ENCODE measurements around the gene LSM4.

The LSM4 gene

DNA sequence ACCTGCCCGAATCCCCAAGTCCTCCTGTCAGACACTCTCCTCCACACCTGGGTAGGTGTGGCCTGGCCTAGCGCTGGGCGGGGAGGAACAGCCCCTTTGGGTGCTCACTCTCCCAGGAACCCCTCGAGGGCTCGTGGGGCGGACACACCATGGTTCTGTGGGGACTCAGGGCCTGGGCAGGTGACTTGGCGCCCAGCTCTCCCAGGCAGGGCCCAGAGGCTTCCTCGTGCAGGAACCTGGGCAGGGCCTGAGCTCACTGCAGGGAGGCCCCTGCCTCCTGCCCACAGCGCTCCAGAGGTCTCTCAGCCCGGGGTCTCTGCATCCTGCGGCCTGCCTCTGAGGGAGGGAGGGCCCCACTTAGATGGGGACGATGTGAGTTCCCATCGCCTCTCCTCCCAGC, 11.9 kb downstream of the LSM4 start:
- no peak for DNase-seq

GRCh38 chr19:18310118-18310909, 12.6 kb downstream of the LSM4 start:
- no peak for DNase-seq

DNA sequence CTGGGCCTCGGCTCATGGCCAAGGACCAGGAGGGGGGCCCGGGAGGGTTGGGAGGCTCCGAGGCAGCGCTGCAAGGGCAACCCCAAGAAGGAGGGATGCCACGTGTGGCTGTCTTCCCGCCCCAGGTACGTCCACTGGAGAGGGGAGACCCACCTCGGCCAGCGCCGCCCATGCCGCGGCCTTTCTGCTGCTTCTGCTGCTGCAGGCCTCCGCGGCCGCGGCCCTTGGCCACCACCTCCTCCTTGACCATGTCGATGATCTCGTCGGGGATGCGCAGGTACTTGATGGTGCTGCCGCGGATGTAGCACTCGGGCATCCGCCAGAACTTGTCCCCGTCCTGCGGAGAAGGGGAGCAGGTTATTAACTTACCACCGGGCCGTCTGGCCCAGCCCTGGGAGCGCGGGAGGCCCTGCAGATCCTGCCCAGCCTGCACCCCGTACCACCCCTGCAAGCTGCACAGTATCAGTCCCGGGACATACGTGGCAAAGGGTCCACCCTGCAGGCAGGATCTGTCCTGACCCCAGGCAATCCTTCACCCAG, 13.3 kb downstream of the LSM4 start:
- DNase-seq: no peak

- no peak for DNase-seq
Measured at GRCh38 chr19:18308948-18309325, 13.9 kb downstream of the LSM4 start.

GRCh38 chr19:18308051-18308947, 14.6 kb downstream of the LSM4 start:
- no peak for DNase-seq

- DNase-seq: no peak
Measured at GRCh38 chr19:18307271-18307681, 15.6 kb downstream of the LSM4 start.

DNA sequence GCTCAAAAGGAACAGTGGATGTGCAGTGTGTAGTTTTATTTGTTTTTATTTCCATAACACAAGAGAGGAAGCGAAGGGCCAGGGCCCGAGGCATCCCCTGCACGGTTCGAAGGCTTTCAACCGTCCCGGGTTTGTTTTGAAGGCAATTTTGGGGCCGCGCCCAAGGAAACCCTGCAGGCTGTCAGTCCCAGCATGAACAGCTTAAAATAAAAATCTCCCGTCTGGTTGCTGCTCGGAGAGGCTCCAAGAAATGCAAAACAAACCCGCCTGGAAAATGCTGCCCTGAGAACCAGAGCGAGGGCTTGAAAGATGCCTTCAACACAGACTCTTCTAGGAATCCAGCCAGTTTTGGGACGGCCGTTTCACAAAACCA, 16.0 kb downstream of the LSM4 start:
- DNase-seq: no peak

DNA sequence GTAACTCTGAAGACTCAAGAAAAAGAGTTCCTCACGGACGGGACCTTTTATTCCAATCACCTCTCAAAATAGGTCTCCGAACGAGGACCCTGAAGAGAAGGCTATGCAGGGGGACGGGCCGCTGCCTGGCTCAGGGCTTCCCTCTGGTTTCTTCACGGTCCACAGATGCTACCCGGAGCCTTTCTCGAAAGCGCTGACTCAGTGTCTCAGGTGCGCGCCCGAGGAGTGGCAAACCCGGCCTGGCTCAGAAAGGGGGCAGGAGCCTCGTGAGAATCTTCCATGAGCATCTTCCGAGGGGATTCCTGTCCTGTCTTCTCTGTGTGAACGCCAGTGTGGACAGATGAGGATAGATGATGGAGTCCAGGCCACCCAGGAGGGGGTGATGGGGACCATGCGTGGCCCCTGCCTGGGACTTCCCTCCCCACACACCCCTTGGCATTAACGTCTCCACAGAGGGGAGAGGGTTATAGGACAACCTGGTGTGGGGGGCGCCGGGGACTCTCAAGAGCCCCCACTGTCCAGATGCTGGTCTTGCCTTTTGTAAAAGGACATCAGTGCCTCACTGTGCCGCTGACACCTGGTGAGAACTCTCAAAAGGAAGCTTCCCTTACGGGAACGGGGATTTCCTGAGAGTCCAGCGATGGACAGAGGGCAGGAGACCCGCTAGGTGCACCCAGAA, 16.5 kb downstream of the LSM4 start:
- DNase-seq: no peak

- DNase-seq: peak; percentile 92
Measured at GRCh38 chr19:18304458-18305310, 18.2 kb downstream of the LSM4 start.

- DNase-seq: no peak
Measured at GRCh38 chr19:18304208-18304457, 18.7 kb downstream of the LSM4 start.

DNA sequence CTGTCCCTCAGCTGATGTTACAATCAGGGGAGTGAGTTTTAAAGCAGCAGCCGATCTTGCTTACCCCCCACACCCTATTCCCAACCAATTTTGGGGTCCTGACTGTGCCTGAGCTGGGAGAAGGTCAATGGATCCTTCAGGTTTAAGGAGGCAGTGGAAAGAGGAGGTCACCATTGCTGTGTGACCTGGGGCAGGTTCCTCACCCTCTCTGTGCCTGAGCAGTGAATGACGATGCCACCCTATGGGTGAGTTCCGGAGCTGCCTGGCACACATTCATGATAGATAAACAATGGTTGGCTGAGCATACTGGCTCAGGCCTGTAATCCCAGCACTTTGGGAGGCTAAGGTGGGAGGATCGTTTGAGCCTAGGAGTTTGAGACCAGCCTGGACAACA, 21.2 kb downstream of the LSM4 start:
- DNase-seq: no peak

- DNase-seq: peak; percentile 46
Measured at GRCh38 chr19:18300930-18301717, 21.8 kb downstream of the LSM4 start.

DNA sequence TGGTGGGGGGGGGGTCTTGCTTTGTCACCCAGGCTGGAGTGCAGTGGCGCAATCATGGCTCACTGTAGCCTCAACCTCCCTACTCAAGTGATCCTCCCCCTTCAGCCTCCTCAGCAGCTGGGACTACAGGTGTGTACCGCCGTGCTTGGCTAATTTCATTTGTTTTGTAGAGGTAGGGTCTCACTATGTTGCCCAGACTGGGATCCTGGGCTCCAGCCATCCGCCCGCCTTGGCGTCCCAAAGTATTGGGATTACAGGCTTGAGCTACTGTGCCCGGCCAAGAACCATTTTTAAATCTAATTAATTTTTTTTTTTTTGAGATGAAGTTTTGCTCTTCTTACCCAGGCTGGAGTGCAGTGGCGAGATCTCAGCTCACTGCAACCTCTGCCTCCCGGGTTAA, 23.2 kb downstream of the LSM4 start:
- DNase-seq: no peak

- DNase-seq: no peak
Measured at GRCh38 chr19:18298601-18299000, 24.3 kb downstream of the LSM4 start.

DNA sequence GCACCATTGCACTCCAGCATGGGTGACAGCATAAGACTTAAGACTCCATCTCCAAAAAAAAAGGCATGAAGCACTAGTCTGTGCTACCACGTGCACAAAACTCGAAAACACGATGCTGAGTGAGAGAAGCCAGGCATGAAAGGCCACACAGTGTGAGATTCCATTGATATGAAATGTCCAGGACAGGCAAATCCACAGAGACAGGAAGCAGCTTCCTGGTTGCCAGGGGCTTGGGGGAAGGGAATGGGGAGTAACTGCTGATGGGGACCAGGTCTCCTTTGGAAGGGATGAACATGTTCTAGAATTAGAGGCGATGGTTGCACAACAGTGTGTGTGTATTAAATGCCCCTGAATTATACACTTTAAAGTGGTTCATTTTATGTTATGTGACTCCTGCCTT, 25.6 kb downstream of the LSM4 start:
- no peak for DNase-seq

- no peak for DNase-seq
Measured at GRCh38 chr19:18295034-18295451, 27.8 kb downstream of the LSM4 start.

GRCh38 chr19:18294467-18294864, 28.4 kb downstream of the LSM4 start:
- DNase-seq: no peak

DNA sequence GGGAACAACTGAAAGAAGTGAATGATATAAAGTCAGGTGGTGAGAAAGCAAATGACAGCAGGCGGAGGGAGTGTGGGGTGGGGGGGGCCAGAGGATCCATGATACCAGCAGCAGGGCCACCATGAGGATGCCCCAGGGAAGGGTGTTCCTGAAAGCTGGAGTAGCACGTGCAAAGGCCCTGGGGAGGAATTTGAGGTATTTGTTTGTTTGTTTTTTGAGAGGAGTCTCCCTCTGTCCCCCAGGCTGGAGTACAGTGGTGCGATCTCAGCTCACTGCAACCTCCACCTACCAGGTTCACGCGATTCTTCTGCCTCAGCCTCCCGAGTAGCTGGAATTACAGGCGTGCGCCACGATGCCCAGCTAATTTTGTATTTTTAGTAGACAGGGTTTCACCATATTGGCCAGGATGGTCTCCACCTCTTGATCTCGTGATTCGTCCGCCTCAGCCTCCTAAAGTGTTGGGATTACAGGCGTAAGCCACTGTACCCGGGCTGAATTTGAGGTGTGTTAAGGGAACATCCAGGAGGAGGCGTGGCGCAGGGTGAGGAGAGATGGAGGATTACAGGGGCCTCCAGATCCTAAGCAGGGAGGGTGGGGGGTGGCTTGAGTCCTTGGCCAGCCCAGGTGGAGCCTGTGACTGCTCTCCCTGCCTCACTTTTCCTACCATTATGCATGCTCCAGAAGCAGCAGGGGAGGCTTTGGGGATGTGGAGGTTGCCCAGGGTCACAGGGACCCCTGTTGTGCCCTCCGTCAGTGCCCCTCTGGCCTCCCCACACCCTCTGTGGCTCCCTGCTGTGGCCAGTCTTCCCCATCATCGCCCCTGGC, 29.0 kb downstream of the LSM4 start:
- DNase-seq: no peak

DNA sequence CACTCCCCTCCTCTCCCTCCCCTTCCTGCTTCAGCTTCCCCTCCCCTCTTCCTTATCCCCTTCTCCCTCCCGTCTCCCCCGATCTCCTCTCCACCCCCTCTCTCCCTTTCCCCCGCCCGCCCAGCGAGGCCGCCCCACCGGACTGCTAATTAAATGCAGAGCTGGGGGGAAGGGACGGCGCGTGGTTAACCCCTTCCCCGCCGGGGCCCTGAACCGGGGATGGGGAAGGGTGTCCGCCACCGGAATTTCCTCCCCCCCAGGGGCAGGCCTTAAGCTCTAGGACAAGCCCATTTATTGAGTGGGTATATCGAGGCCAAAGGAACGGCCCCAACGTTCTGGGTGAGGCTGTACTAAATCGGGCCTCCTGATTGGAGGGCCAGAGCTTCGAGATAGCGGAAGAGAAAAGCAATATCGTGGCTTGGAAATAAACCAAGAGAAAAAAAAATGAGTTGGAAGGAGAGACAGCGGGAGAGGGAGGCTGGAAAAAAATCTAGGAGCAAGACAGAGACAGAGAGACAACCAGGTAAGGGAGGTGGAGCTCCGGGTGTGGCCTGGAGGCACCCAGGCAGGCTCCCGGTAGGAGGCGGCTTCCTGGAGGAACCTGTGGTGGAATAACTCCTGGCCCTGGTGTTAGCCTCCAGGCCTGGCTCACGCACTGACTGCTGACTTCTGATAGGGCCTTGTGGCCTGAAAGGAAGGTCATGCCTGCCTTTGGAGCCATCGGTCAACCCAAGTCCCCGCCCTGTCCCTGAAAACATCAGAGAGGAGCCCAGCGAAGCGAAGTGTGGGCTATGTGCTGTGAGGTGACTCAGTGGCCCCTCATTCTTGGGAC, 29.9 kb downstream of the LSM4 start:
- peak; percentile 92 for DNase-seq

GRCh38 chr19:18292462-18292809, 30.4 kb downstream of the LSM4 start:
- DNase-seq: no peak

Measured in right hindlimb (tissue), 1 donor.